SU-DHL-6 (cell line): ENCODE data around the gene RARA.

Experiments
- H2AFZ ChIP-seq: fragments of 200-600 bp; sonication (generic); 2 replicates; pipeline ENCODE4 v1.6.1; 2014; ENCODE audit warnings: low read depth, mild to moderate bottlenecking, moderate library complexity, mixed read lengths, antibody characterized with exemption, low read length; ENCODE audit not compliant: severe bottlenecking
- H3F3A ChIP-seq: fragments of 200-600 bp; shearing (Covaris generic); 2 replicates; pipeline ENCODE4 v1.6.0; 2016; ENCODE audit warnings: antibody characterized with exemption, mild to moderate bottlenecking; ENCODE audit not compliant: insufficient read depth
- H3K27ac ChIP-seq: fragments of 200-600 bp; sonication (generic); 2 replicates; pipeline ENCODE4 v1.5.1; 2016; ENCODE audit warnings: low read depth, mild to moderate bottlenecking, low read length, moderate library complexity, mixed read lengths
- H3K27me3 ChIP-seq: fragments of 200-600 bp; sonication (generic), shearing (Covaris generic); 2 replicates; pipeline ENCODE4 v1.6.0; 2014; ENCODE audit warnings: mild to moderate bottlenecking, low read length
- H3K36me3 ChIP-seq: fragments of 200-600 bp; sonication (generic); 2 replicates; pipeline ENCODE4 v1.6.1; 2014; ENCODE audit warnings: mild to moderate bottlenecking, low read length, mixed read lengths
- H3K4me2 ChIP-seq: fragments of 300-600, 200-600 bp; shearing (Covaris generic), sonication (generic); 2 replicates; pipeline ENCODE4 v1.6.0; 2014; ENCODE audit warnings: low read length, low read depth, mild to moderate bottlenecking; ENCODE audit not compliant: poor library complexity, severe bottlenecking
- H3K4me3 ChIP-seq: fragments of 200-600 bp; sonication (generic); 2 replicates; pipeline ENCODE4 v1.5.1; 2014; ENCODE audit warnings: antibody characterized with exemption, low read length, mild to moderate bottlenecking, mixed read lengths; ENCODE audit not compliant: insufficient read depth, poor library complexity, severe bottlenecking
- H3K79me2 ChIP-seq: fragments of 200-600 bp; sonication (generic); 2 replicates; pipeline ENCODE4 v1.6.1; 2014; ENCODE audit warnings: mild to moderate bottlenecking, low read length, moderate library complexity; ENCODE audit not compliant: insufficient read depth
- H3K9ac ChIP-seq: fragments of 200-600 bp; sonication (generic); 2 replicates; pipeline ENCODE4 v1.7.0; 2014; ENCODE audit warnings: mild to moderate bottlenecking, low read length
- H3K9me2 ChIP-seq: fragments of 200-600 bp; sonication (generic); replicated peaks from 2 replicates; pipeline ENCODE4 v1.6.1; 2014; ENCODE audit warnings: low read length; ENCODE audit not compliant: insufficient read depth
- H3K9me3 ChIP-seq: fragments of 200-600 bp; sonication (generic); 2 replicates; pipeline ENCODE4 v1.6.1; 2014; ENCODE audit warnings: low read length, mixed read lengths; ENCODE audit not compliant: insufficient read depth
- H4K20me1 ChIP-seq: fragments of 200-600 bp; sonication (generic); 2 replicates; pipeline ENCODE4 v1.6.1; 2014; ENCODE audit warnings: low read depth, mild to moderate bottlenecking, antibody characterized with exemption, low read length, moderate library complexity, mixed read lengths
- EZH2phosphoT487 ChIP-seq: fragments of 200-600 bp; sonication (generic), shearing (Covaris generic); conservative IDR thresholded peaks from 2 replicates; pipeline ENCODE4 v1.6.1; 2018; ENCODE audit warnings: mild to moderate bottlenecking, antibody characterized with exemption, low read length, moderate library complexity, mixed read lengths
- TF ChIP-seq, protein P1 (sequence below): fragments of 200-600 bp; sonication (generic); IDR thresholded peaks from one replicate; pipeline ENCODE4 v1.5.1; 2017; ENCODE audit warnings: antibody characterized with exemption, mild to moderate bottlenecking, low read length, moderate library complexity; ENCODE audit not compliant: insufficient read depth, poor library complexity, severe bottlenecking

The RARA gene

DNA sequence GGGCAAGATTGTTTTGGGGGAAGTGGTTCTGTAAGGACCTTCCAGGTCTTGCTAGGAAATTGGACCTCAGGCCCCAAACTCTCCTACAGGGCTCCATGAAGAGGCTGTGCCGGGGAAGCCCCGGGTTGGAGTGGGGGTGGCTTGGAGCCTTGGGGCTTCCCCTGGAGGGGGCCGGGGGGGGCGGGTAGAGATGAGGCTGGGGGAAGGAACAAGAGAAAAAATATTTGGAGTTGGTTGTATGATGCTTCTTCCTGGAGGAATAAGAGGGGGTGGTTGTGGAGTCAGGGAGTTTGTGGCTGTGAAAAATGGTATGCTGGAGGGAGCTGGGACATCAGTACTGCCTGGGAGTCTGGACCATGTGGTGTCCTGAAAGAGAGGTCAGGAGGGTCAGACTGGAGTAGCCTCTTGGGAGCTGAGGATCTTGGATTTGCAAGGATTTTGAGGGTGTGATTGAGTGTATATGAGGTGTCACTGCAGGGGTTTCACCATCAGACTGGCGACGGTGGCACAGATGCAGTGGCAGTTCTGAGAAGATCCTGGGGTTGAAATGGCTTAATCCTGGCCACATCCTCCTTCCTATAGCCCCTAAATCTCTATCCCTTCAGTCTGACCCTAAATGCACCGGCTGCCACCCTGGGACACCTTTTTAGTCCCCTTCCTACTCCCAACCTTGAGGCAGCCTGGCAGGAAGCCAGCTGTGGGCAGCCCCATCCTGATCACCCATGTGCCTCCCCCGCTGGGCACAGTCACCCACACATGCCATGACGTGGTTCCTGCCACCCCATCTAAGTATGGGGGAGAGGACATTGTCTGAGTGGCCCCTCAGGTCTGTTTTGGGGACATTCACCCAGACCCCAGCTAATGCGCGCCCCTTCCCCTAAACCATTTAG, 10.9 kb downstream of the RARA start:
- H3K4me2 ChIP-seq, result peak overlapping the region; percentile 81
- H3F3A ChIP-seq, result peaks cover 20% of the 10 kb centered on the region
- peak overlapping the region; percentile 74 for H3K9ac ChIP-seq

GRCh38 chr17:40320756-40321523, 12.0 kb downstream of the RARA start:
- Histone ChIP-seq H3K9ac (peak overlapping the region; percentile 74; the same call in 1 of the 2 replicates), H3K27ac (peak overlapping the region; percentile 87), H4K20me1 (no peaks in the 10 kb centered on the region), H3K27me3 (no peaks in the 10 kb centered on the region), H3K79me2 (peaks cover 38% of the 10 kb centered on the region; the same call in 1 of the 2 replicates), H2AFZ (no peak overlapping the region), H3K4me2 (peak overlapping the region; percentile 81), H3F3A (peaks cover 27% of the 10 kb centered on the region), H3K36me3 (no peaks in the 10 kb centered on the region), H3K9me3 (no peaks in the 10 kb centered on the region), H3K4me3 (no peak overlapping the region), H3K9me2 (no peaks in the 10 kb centered on the region)
- TF ChIP-seq, protein P1, sequence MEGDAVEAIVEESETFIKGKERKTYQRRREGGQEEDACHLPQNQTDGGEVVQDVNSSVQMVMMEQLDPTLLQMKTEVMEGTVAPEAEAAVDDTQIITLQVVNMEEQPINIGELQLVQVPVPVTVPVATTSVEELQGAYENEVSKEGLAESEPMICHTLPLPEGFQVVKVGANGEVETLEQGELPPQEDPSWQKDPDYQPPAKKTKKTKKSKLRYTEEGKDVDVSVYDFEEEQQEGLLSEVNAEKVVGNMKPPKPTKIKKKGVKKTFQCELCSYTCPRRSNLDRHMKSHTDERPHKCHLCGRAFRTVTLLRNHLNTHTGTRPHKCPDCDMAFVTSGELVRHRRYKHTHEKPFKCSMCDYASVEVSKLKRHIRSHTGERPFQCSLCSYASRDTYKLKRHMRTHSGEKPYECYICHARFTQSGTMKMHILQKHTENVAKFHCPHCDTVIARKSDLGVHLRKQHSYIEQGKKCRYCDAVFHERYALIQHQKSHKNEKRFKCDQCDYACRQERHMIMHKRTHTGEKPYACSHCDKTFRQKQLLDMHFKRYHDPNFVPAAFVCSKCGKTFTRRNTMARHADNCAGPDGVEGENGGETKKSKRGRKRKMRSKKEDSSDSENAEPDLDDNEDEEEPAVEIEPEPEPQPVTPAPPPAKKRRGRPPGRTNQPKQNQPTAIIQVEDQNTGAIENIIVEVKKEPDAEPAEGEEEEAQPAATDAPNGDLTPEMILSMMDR, result no peak
- TF ChIP-seq EZH2phosphoT487, result no peak

More for the DNA sequence above, 10.9 kb downstream of the RARA start:
- Histone ChIP-seq H3K79me2 (peaks cover 34% of the 10 kb centered on the region; the same call in 1 of the 2 replicates), H3K27me3 (no peaks in the 10 kb centered on the region), H4K20me1 (no peaks in the 10 kb centered on the region), H3K9me3 (no peaks in the 10 kb centered on the region), H2AFZ (no peak overlapping the region), H3K9me2 (no peaks in the 10 kb centered on the region), H3K36me3 (no peaks in the 10 kb centered on the region), H3K4me3 (peak overlapping the region; percentile 73), H3K27ac (peak overlapping the region; percentile 87)
- TF ChIP-seq, protein P1, result no peak
- TF ChIP-seq EZH2phosphoT487, result no peak

GRCh38 chr17:40321524-40321929, 12.5 kb downstream of the RARA start:
- Histone ChIP-seq H3K9me2 (no peaks in the 10 kb centered on the region), H3K9me3 (no peaks in the 10 kb centered on the region), H3F3A (peaks cover 29% of the 10 kb centered on the region), H4K20me1 (no peaks in the 10 kb centered on the region), H3K27me3 (no peaks in the 10 kb centered on the region), H2AFZ (no peak overlapping the region), H3K79me2 (peaks cover 44% of the 10 kb centered on the region), H3K9ac (peak overlapping the region; percentile 52), H3K27ac (peak overlapping the region; percentile 87), H3K4me3 (peak overlapping the region; percentile 35), H3K36me3 (no peaks in the 10 kb centered on the region), H3K4me2 (peak overlapping the region; percentile 81)
- TF ChIP-seq, protein P1, result no peak
- TF ChIP-seq EZH2phosphoT487, result no peak
